ENCODE measurements around the gene MYH7B.

Gene MYH7B

DNA sequence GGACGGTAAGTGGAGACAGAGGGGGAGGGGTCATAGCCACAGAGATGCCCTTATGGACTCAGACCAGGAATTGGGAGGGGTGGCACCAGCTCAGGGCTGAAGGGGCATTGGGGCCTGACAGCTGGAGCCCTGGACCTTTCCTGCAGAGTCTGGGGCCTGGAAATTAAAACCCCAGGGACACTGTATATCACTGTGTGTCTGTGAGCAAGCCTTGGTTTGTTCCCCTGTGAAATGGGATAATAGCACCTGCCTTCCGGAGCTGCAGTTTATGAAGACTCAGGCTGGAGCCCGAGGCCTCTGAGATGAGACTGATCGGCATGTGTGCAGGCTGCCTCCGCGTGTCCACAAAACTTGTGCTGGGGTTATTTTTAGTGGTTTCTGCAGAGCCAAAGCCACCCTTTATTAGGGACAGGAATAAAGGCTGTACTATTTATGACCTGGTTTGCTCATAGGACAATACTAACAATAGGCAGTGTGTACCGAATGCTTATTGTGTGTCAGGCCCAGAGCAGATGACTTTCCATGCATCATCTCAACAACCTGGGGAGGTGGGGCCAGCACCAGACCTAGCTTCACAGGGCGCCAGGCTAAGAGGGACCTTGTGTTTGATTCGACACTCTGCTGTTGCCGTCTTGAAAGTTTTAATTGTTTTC is 22.6 kb downstream of the MYH7B start:
- DNase-seq, result no peak

DNA sequence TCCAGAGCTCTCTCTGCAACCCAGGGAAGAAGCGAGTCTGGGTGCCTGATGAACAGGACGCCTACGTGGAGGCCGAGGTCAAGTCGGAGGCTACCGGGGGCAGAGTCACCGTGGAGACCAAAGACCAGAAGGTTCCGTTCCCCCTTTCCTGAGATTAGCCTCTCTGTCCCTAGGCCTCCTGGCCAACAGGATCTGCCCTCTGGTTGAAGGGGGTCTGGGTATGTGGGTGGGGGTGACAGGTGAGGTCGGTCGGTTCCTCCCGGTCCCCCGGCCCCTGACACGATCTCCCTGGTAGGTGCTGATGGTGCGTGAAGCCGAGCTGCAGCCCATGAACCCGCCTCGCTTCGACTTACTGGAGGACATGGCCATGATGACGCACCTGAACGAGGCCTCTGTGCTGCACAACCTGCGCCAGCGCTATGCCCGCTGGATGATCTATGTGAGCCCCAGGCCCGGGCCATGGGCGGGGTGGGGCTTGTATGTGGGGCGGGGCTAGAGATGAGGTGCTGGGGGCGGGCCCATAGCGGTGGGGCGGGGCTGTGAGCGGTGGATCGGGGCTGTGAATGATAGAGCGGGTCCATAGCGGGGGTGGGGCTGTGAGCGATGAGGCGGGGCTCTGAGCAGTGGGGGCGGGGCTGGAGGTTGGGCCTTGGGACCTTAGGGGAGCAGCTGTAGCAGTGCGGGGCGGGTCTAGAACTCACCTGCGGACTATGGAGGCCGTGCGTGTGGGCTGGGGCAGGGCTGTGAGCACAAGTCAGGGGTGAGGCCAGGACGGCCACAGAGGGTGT is 23.9 kb downstream of the MYH7B start:
- no peak for DNase-seq

DNA sequence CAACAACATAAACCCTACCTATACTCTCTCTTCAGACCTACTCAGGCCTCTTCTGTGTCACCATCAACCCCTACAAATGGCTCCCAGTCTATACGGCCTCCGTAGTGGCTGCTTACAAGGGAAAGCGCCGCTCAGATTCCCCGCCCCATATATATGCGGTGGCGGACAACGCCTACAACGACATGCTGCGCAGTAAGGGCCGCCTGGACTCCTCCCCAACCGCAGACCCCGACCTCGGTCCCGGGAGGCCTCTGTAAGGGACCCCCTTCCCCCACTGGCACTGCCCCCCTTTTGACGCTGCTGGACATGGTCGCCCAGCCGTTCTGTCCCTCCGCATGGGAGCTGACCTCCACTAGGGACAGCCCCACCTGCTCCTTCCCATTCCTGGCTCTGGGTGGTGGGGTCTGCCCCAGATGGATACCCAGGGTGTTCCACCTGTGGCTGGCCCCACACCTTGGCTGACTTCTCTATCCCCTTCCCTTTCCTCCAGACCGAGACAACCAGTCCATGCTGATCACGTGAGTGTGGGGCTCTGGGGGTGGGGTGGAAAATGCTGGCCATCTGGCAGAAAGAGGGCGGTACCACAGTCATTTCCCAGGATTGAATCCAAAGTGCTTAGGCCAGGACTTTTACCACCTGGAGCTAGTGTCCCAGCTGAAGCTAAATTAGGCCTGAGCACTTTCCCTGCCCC is 25.0 kb downstream of the MYH7B start:
- DNase-seq, result no peak

DNA sequence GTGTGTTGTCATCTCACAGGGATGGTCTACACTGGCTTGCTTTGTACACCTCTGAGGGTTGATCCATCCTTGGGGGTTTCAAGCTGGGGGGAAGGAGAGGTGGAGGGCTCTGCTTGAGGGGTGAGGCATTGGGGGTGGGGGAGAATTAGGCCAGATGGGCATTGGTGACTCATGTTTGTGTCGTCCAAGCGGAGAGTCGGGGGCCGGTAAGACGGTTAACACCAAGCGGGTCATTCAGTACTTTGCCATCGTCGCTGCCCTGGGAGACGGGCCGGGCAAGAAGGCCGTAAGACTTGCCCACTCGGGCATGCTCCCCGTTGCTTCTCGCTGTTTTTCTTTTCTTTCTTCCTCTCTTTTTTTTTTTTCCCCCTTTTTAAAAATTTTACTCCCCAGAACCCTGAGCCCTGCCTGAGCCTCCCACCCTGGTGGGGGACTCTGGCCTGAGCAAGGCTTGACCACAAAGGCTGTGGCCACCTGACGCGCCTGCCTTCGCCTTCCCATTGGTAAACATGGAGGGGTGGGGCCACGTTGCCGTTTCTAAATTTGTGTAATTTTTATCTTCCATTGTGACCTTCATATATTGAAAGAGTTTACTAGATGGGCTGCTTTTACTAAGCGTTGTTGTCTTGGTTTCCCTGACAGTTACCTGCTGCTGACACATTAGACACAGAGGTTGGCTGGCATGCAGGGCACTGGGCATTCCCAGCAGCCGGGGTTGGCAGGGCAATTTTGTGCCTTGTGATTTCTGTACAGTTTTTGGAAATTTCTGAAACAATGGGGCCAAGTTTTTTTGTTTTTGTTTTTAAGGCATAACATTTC is 26.8 kb downstream of the MYH7B start:
- no peak for DNase-seq

DNA sequence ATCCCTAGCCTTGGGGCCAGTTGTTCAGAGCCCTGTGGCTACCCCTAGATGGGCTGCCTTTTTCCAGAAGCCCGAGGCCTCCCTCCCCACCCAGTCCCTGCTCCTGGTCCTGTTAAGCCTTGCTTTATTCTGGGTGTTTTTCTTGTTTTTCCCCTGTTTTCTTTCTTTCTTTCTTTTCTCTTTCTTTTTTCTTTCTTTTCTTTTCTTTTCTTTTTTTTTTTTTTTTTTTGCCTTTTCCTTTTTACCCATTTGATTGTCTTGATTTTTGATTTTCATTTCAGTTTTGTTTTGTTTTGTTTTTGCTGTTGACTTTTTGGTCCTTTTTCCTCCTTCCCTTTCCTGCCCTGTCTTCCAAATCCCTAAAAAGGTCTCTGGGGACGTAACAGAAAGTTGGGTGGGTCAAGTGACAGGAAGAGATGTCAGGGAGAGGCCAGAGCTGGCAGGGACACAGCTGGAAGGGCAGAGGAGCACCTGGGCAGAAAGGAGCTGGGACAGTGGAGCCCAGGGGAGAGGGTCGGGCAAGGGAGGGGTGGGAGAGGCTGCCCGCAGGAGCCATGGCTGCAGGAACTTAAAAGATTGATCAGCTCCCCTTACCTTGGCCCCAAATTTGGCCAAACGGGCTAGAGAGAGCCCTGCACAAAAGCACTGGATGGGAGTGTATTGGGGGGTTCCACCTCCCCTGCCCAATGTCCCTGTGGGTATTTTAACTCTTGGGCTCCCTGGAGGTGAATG is 27.6 kb downstream of the MYH7B start:
- no peak for DNase-seq

DNA sequence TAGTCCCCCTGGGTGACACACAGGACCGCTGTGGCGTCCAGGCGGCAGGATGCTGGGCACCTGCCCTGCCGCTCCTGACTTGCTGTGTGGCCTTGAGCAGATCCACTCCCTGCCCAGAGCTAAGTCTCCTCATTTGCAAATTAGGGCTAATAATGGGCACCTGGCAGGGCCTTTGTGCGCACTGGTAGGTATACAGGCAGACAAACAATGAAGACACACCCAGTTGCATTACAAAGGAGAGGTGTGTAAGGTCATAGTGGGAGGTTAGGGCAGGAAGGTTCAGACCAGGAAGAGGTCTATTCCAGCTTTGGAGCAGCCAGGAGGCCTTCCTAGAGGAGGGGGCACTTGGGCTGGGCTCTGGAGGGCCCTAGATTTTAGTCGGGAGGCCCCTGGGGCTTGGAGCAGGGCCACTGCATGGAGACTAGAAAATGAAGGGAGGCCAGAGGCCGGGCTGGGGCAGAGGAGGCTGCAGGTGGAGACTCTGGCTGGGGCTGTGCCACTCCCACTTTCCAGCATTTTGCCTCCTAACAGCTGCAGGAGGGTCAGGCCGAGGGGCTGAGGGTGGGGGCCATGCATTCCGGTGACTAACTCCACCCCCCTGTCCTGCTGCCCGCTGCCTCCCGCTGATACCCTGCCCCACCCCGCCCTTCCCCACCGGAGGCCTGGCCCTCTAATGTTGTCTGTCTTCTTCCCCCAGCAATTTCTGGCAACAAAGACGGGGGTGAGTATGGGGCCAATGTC is 28.5 kb downstream of the MYH7B start:
- DNase-seq, result no peak

DNA sequence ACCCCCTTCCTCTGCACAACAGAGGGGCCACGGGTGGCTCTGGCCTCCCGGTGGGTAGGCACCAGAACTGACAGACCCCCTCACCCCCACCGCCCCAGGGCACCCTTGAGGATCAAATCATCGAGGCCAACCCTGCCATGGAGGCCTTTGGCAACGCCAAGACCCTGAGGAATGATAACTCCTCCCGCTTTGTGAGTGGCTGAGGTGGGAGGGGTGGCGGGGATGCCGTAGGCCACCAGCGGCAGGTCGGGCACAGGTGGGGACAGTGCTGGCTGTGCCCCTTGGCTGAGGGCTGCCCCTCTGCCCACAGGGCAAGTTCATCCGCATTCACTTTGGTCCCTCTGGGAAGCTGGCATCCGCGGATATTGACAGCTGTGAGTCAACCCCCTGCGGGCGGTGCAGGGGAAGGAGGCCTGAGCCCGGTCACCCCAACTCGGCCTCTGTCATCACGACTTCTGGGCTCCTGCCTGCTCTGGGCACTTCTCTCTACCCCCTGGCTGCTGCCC is 29.1 kb downstream of the MYH7B start:
- no peak for DNase-seq

DNA sequence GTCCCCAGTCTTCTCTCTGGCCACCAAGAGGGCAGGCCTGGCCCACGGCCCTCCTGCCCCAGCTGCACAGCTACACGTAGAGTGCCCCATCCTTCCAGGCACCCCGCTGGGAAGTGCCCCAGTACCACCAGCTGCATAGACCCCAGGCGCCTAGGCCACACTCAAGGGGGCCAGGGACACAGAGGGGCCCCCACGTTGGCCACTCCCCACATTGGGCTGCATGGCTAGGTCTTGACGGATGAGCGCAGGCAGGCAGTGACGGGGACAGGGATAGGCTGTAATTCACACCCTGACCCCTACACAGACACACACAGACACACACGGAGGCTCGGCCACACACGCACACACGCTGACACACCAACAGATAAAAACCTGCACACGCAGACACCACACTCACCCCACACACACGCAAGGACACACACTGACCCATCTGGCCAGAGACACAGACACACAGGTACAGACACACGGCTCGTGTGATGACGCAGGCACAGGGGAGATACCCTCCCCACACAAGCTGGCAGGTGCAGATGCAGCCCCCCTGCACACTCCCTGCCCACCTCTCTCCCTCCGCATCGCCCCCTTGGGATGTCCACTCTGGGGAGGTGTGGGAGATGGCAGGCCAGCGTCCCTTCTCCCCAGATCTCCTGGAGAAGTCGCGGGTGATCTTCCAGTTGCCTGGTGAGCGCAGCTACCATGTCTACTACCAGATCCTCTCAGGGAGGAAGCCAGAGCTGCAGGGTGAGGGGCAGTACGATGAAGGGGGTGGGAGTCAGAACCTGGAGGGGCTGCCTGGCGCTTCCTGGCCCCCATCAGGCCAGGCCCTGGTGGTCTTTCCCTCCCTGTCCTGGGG is 30.0 kb downstream of the MYH7B start:
- no peak for DNase-seq

DNA sequence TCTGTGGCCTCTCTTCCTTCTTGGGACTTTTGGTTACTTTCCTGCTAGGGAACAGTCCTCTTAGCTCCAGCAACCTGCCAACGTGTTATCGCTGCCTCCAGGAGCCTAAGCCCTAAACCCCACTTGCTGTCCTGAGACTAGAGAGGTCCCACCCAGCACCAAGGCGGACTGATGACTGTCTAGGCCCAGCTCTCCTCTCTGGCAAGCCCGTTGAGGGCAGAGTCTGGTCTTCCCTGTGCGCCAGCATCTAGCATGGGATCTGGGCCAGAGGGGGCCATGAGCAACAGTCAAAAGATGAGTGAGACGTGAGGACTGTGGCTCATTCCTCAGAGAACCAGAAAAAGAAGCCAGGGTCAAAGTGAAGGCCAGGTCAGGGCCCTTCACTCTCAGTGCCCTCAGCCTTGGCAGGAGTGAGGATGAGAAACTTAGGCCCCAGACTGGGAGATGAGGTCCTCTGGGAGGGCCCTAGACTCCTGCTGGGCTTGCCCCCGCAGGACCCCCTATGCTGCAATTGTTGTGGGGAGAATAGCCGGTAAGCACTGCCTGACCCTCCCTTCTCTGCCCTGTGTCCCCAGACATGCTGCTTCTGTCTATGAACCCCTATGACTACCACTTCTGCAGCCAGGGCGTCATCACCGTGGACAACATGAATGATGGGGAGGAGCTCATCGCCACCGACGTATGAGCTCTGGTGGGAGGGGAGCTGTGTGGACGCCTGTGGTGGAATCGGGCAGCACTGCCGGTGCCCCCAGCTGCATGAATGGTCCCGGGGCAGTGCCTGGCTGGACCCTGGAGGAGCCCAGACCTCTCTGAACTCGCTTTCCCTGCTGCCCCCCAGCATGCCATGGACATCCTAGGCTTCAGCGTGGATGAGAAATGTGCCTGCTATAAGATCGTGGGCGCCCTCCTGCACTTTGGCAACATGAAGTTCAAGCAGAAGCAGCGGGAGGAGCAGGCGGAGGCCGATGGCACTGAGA is 30.9 kb downstream of the MYH7B start:
- no peak for DNase-seq

DNA sequence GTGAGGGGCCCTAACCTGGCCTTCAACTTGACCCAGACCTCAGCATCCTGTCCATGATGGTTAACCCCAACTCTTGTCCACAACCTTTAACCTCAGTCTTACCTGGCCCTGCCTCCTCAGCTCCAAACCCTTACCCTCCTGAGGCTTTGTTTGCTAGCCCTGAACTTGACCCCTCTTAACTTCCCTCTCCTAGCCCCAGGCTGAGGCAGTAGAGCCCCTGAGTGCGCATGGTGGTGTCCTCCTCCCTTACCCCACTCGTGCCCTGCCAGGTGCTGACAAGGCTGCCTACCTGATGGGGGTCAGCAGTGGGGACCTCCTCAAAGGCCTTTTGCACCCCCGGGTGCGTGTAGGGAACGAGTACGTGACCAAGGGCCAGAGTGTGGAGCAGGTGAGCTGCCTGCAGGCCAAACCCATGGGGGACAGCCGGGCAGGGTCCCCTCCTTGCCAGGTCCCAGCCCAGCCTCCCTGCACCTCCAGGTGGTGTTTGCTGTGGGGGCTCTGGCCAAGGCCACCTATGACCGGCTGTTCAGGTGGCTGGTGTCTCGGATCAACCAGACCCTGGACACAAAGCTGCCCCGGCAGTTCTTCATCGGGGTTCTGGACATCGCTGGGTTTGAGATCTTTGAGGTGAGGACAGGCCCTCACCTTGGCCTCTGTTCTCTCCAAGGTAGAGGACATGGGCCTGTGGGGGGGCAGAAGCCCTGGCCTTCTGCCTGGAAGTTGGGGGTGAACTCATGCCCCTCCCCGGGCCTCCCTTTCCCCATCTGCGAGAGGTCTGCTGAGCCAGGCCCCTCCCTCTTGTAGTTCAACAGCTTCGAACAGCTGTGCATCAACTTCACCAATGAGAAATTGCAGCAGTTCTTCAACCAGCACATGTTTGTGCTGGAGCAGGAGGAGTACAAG is 31.9 kb downstream of the MYH7B start:
- DNase-seq, result no peak

DNA sequence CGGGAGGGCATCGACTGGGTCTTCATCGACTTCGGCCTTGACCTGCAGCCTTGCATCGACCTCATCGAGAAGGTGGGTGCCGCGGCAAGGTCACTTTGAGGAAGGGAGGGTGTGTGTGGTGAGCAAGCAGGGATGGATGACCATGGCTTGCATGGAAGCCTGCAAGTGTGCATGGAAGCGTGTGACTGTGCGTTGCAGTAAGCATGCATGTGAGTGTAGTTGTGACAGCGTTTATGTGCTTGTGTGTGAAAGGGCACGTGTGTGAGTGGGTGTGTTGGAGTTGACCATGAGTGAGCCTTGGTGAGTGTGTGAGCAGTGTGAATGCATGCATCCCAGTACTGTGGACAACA is 32.5 kb downstream of the MYH7B start:
- no peak for DNase-seq

DNA sequence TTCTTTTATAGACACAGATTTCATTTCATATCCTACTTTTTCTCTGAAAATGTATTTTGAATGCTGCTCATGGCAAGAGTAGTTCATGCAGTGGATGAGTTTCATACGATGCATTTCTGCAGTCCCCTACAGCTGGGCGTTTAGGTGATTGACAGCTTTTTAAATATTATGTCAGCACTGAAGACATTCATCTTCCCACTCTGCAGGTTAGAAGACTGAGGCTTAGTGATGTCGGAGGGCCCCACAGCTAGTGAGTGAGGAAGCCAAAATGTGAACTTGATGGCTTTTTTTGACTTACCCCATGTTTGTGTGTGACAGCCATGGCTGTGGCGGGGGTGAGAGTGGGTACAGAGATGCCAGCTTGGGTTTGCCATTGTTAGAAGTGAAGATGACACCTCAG is 33.5 kb downstream of the MYH7B start:
- DNase-seq, result no peak

DNA sequence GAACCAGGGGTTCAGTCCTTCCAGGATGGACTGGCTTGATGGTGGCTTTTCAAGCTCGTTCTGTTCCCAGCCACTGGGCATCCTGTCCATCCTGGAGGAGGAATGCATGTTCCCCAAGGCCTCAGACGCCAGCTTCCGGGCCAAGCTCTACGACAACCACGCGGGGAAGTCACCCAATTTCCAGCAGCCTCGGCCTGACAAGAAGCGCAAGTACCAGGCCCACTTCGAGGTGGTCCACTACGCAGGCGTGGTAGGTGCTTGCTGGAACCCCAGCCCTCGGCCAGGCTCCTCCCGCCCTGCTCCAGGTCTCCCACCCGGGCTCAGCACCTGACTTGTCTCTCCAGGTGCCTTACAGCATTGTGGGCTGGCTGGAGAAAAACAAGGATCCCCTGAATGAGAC is 34.0 kb downstream of the MYH7B start:
- DNase-seq, result no peak

DNA sequence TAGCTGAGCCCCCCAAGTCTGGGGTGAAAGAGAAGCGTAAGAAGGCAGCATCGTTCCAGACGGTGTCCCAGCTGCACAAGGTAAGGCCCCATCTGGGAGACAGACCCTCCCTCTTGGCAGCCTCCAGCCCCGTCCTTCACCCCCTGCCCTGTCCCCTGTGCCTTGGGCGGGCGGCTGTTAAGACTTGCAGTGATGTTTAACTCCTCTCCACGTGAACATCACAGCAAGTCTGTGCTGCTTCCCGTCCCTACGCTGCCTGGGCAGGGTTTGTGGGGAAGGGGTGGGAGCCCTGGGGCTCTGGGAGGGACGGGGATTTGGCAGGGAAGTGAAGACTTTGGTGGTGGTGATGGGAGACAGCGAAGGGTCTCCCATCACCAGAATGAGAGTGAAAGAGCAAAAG is 34.6 kb downstream of the MYH7B start:
- DNase-seq, result no peak

DNA sequence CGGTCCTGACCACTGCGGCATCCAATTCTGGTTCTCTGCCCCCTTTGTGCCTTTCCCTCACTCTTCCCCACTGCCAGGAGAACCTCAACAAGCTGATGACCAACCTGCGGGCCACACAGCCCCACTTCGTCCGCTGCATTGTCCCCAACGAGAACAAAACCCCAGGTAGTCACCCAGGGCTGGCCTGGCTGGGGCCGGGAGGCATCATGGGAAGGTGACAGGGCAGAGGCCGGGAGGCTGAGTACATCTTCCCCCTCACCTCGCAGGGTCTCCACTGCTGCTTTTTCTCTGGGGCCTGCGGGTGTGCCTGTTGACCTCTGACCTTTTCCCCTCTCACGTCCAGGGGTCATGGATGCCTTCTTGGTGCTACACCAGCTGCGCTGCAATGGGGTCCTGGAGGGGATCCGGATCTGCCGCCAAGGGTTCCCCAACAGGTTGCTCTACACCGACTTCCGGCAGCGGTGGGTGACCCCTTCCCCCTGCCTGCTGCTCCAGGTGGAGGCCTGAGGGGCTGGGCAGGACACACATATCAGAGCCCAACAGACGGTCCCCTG is 35.1 kb downstream of the MYH7B start:
- no peak for DNase-seq

DNA sequence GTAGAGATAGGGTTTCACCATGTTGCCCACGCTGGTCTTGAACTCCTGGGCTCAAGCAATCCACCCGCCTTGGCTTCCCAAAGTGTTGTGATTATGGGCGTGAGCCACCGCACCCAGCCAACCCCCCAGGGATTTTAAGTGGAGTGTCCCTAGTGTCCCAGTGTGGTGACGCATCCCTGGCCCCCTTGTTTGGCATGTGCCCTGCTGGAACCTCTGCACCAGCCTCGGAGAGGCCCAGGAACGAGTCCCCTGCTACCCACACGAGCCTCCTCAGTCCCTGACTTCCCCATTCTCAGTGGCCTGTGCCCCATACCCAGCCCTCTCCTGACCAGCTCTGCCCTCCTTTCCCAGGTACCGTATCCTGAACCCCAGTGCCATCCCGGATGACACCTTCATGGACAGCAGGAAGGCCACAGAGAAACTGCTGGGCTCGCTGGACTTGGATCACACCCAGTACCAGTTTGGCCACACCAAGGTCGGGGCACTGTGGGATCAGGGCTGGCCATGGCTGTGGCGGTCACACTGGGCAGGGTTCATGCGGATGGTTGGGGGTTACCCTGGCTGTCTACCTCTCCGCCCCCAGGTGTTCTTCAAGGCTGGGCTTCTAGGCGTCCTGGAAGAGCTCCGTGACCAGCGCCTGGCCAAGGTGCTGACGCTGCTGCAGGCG is 37.2 kb downstream of the MYH7B start:
- DNase-seq, result no peak

DNA sequence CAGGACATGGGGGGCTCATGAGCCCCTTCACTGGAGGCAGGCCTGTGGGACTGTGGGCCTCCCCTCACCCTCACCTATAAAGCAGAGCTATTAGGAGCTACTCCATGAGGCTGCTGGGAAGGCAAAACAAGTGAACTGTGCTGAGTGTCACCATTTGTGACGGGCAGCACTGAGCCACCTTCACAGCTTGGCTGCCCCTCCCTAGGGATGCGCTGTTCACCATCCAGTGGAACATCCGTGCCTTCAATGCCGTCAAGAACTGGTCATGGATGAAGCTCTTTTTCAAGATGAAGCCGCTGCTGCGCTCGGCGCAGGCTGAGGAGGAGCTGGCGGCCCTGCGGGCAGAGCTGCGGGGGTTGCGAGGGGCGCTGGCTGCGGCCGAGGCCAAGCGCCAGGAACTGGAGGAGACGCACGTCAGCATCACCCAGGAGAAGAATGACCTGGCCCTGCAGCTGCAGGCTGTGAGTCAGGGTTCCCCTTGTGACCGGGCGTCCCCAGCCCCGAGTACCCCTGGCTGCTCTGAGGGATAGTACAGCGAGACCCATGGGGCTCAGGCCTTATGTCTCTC is 38.4 kb downstream of the MYH7B start:
- DNase-seq, result no peak

Data from activated CD8-positive, alpha-beta memory T cell treated with anti-CD3 and anti-CD28 coated beads for 24 hours (primary cell).